ENCODE results near the gene PHLDB2. TPM values are rescaled to one million over a fixed set of nuclear protein-coding genes. Genes with fewer than 3 reads are reported as not detected.

Gene PHLDB2
- total and polyA plus RNA-seq, 2 of the 8 experiments (the other 6 are each of a cell fraction or from before 2014, with no cell fraction given) = 5.8 to 22.6 TPM

GRCh38 chr3:112005091-112005672, 146.1 kb downstream of the PHLDB2 start:
- H4K5ac ChIP-seq (ENCODE audit: insufficient read length, low read depth, low read length) = no peak overlapping the region
- CTCF ChIA-PET (ENCODE audit: partially characterized antibody) = interaction anchor here (8.4 to 21.3 kb wide), 2 partner anchors 7 to 15 kb away, joined by 70 to 384 read pairs; no protein-coding TSS in a partner anchor
- H2AFZ ChIP-seq (ENCODE audit: low read length) = no peak overlapping the region
- no peak for TF ChIP-seq POU5F1 (IDR thresholded peaks at IDR 0.05; ENCODE audit: low read depth, low read length)
- H3K14ac ChIP-seq (ENCODE audit: insufficient read length) = no peak overlapping the region
- peaks cover 0 to 11% (median 2%) of the 10 kb centered on the region in 4 experiments; a peak in 4 of 7 replicates for H3K27me3 ChIP-seq (replicated peaks in 1 of 4; ENCODE audit: control insufficient read depth in 3 of 4, extremely low read depth in 1 of 4, insufficient read depth in 3 of 4, low read length in 3 of 4)
- no peak overlapping the region for H2BK15ac ChIP-seq (ENCODE audit: low read length)
- H3K4me2 ChIP-seq (ENCODE audit: insufficient read depth in 1 of 2, low read depth in 2 of 2, low read length in 2 of 2) = no peak overlapping the region
- no peak overlapping the region for H2BK20ac ChIP-seq (ENCODE audit: low read length)
- H2AK5ac ChIP-seq (ENCODE audit: low read depth, low read length) = no peak overlapping the region
- H3K18ac ChIP-seq (ENCODE audit: extremely low read depth, low read length) = no peak overlapping the region
- H4K91ac ChIP-seq (replicated peaks; ENCODE audit: insufficient read length, low read length) = no peak overlapping the region
- no peaks in the 10 kb centered on the region for H3K79me2 ChIP-seq (ENCODE audit: control insufficient read depth in 1 of 2, insufficient read depth in 2 of 2, low read length in 2 of 2)
- H3K9me3 ChIP-seq (ENCODE audit: insufficient read depth in 2 of 2, low read depth in 1 of 2, low read length in 1 of 2) = no peaks in the 10 kb centered on the region
- H4K20me1 ChIP-seq (replicated peaks in 1 of 2; ENCODE audit: control insufficient read depth in 1 of 2, insufficient read depth in 2 of 2, low read length in 2 of 2) = peaks cover 3% of the 10 kb centered on the region in 2 experiments
- H4K8ac ChIP-seq (ENCODE audit: extremely low read depth, insufficient read depth, low read length) = no peak overlapping the region
- DNase-seq (ENCODE audit: low read depth in 1 of 2, low spot score in 2 of 2) (no peak), FAIRE-seq (no peak)
- no peak overlapping the region for H2BK120ac ChIP-seq (replicated peaks; ENCODE audit: low read depth, low read length)
- H3K23ac ChIP-seq (ENCODE audit: insufficient read length) = no peak overlapping the region
- no peak overlapping the region for H3K9ac ChIP-seq (replicated peaks in 1 of 4; ENCODE audit: extremely low read depth in 1 of 4, low read depth in 3 of 4, low read length in 3 of 4)
- no peaks in the 10 kb centered on the region for H3K23me2 ChIP-seq (ENCODE audit: low read depth, low read length)
- H3K56ac ChIP-seq (replicated peaks; ENCODE audit: insufficient read length, low read depth, low read length) = no peak overlapping the region
- no peaks in the 10 kb centered on the region for H3K79me1 ChIP-seq (ENCODE audit: low read depth, low read length)
- no peak overlapping the region for H3K27ac ChIP-seq (ENCODE audit: low read depth, low read length)
- no peak overlapping the region for H3K4me3 ChIP-seq (ENCODE audit: extremely low read depth in 1 of 4, insufficient read depth in 2 of 4, low read depth in 3 of 4, low read length in 4 of 4)
- no peak overlapping the region for H2BK12ac ChIP-seq (ENCODE audit: low read depth, low read length)
- H3K4me1 ChIP-seq (replicated peaks in 1 of 4; ENCODE audit: control insufficient read depth in 3 of 4, insufficient read depth in 4 of 4, low read length in 3 of 4) = peaks cover 2 to 10% (median 5%) of the 10 kb centered on the region in 4 experiments; a peak in 5 of 7 replicates
- H2BK5ac ChIP-seq (ENCODE audit: low read depth, low read length) = no peak overlapping the region
- peaks cover 0 to 3% (median 1%) of the 10 kb centered on the region in 4 experiments; a peak in 3 of 8 replicates for H3K36me3 ChIP-seq (ENCODE audit: control insufficient read depth in 2 of 4, insufficient read depth in 4 of 4, low read length in 3 of 4)
- POLR2A ChIA-PET (ENCODE audit: partially characterized antibody) = interaction anchor here (1.2 kb wide), 1 partner anchor 51 kb away, joined by 4 read pairs; no protein-coding TSS in a partner anchor
- H3K4ac ChIP-seq (replicated peaks; ENCODE audit: insufficient read length, low read depth, low read length) = no peak overlapping the region
- WGBS, 2 experiments (ENCODE audit: extremely low coverage in 1 of 2, insufficient coverage in 1 of 2, insufficient read length in 1 of 2, insufficient replicate concordance in 2 of 2, low coverage in 1 of 2, low lambda C conversion rate in 2 of 2, missing lambda C conversion rate in 1 of 2) = 79% methylated on average over 4 of the region's 4 CpGs; no CpG with 5 or more reads in 1 of the 2 experiments

All from H1 (cell line).